Fibroblast of gingiva (primary cell): ENCODE data around the gene AMOT.

Experiments used
- DNase-seq: peaks from one replicate; pipeline ENCODE4 v3.0.0-alpha.2; 2011; ENCODE audit warnings: low read depth

The AMOT gene

DNA sequence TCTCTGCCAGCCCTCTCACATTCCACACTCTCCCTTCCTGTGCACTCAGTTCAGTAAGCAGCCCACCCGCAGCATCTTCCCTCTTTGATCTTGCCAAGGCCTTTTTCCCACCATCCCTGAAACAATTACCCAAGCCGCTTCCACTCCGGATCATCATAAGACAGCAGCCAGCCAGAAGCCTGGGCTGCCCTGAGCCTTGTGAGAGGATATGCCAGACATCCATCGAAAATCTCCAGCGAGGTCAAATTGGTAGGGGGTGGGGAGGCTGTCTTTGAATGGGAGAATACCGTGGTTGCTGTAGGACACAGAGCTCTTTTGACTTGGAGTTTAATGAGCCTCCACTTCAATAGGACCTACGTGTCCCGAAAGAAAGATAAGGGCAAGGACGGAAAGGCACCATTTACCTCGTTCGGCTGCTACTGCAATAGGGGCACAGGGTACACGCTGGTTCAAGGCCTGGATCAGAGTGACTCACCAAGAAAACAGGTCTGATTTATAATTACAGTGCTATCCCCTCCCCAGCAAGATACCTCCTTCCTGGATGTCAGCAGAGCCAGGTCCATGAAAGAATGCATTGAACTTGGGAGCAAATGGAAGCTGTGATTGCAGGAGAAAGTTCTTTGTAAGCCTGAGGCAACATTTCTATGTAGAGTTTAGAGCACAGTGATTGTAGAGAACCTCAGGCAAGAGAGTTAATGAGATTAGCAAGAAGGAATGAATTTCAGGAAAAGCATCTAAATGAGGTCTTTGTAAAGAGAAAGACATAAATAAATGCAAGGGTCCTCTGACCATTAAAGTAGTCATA is 39.5 kb downstream of the AMOT start:
- DNase-seq: no peak

DNA sequence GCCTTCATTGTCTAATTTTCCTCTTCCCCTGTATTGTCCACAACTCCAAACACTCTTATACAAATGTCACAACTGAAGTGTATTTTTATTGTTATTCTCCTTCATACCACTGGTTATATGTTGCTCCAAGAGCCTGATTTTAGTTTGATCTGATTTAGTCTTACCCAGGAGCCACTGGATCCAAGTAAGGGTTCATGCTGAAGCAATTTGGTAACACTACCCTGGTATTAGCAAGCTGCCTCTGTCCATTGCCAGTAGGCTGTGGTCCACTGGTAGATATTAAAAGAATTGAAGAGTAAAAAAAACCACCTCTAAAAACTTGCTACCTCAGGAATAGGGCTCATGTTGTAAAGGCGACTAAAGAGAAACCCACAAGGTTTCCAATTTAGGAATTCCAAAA is 41.2 kb downstream of the AMOT start:
- DNase-seq: peak; percentile 24

DNA sequence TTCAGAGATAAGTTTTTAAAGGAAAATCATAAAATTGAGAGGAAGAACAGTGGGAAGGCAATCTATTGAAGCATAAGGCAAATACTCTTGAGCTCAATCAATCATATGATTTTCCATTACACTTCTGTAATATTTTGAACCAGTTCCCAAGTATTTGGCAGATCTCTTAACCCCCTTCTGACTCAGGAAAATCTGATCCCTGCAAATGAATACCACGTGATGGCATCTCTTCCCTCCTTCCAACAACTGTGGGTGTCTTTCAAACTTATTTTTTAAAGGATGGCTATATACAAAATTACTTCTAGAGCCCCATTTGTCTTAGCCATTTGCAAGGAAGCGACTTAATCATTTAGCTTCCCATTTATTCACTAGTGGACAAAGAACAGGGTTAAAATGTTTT is 41.9 kb downstream of the AMOT start:
- peak; percentile 18 for DNase-seq

DNA sequence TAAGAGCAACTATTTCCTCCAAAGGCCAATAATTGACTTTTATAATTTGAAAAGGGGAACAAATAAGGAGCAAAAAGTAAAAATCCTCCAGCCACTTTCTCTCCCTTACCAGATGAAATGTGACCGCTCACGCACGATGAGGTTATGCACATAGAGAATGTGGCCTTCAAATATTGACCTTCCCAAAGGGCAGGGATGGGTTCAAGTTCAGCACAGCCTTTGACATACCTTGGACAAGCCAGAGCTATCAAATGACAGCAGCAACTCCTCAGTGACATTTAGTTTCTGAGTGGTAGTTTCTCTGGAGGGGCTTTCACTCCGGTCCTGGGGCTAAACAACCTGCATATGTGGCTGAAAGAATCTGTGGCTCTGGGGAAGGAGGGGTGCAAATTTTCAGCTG is 50.7 kb downstream of the AMOT start:
- DNase-seq: no peak

DNA sequence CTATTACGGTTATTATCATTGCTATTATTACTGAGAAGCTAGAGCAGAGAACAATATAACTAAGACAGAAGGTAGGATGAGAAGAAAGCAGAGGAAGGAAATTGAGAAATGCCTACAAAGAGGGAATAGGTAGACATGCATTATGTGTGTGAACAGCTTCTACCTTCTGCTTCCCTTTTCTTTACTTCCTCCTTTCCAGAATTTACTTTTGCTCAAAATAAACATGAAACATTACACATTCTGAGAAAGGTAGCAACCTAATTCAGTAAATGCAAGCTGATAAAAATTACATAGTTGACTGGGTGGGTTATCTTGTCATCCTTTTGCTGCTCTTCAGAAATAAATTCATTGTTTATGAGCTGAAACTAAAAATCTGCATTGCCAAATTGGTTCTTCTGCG is 54.6 kb downstream of the AMOT start:
- no peak for DNase-seq

DNA sequence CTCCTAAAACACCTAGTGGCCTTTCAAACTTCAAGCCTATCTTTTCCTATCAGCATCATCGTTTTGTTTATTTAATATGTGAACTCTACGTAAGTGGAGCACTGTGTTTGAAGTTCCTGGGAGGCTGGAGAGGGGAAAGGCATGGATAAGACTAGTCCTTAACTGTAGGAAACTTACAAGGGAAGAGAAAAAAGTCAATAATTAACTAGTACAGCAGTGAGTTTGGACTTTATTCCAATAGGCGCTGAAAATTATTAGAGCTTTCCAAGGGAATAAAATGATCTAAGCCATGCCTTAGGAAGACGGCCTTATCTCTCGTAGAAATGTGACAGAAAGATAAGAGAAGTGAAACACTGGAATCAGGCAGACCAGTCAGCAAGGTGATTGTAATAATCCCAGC is 55.3 kb downstream of the AMOT start:
- no peak for DNase-seq

DNA sequence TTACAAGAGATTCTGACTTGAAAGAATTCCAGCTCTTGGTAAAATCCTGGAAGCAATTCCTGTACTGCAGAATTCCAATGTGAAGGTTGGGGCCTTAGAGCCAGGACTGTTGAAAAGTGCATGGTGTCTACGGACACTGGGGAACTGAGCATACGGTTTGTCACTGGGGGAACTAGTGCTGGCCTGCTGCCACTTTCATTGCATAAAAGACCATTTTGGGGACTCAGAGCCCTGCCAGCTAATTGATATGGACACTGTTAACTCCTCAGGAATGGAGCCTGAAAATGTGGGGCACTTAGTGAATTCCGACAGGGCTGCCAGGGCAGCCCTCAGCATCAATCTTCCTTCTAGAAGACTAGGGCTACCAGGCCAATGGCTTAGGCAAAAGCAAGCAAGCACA is 55.9 kb downstream of the AMOT start:
- no peak for DNase-seq

DNA sequence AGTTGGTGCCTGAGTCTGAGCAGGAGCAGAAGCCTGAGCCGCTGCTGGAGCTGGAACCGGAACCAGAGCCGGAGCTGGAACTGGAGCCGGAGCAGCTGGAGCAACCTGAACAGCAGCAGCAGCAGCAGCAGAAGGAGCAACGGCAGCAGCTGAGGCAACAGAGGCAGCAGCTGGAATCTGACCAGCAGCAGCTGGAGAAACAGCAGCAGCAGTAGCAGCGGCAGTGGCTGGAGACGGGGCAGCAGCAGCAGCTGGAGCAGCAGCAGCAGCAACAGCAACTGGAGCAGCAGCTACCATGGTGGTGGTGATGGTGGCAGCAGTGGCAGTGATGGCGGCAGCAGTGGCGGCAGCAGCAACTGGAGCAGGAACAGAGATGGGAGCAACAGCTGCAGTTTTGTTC is 61.5 kb downstream of the AMOT start:
- DNase-seq: no peak

DNA sequence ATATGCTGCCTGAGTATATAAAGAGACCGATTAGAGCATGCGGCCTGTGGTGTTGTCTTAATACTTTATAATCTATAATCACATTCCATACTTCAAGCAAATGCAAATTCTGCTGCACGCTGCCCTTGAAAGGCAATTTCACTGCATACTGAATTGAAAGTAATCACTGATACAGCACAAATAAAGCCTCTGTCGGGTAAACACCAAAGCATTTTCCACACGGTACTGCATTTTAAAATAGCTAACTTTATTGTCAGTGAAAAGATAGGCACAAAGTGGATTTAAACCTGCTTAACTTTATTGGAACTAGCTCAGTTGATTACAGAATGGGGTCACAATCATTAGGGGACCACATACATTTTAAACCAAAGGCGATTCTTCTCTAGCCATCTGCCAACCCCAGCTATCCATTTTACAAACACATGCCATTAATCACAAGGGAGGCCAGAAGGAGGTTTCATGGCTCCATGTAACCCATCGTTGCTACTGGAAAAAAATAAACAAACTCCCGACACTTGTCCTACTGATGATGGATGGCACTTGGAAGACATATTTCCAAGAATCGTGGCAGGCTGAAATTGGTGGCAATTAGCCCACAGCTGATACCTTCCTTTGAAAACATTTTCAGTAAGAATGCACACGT is 65.9 kb downstream of the AMOT start:
- DNase-seq: no peak

DNA sequence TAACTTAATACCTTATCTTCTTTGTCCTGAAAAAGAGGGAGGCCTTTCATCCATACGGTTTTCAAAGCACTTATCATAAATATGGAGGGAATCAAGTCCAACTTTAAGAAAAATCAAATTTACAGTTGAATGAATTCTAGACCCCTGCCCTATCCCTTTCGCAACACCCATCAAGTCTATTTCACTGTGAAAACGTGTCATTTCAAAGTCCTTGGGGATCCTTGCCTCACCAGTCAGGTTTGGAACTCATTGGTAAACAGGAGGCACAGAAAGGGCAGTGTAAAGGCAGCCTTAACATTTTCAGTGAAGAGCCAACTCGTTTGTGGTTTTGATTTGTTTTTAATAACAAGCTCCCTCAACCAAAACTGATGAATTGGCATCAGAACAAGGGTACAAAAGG is 66.5 kb downstream of the AMOT start:
- DNase-seq: no peak

DNA sequence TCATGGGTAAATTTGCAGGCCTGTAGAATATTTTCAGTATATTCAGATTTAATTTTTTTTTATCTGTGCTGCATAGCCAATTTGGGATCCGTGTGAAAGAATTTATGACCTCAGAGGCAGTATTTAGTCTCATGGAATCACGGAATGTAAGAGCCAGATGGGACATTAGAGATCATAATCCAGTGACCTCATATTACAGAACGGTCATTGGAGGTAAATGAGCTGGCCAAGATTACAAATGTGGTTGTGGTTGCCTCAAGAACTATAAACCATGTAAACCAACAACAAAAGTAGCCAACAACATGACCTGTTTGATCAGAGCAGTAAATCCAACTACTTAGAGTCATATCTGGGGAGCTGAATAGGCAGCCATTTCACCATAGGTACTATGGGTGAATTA is 71.6 kb downstream of the AMOT start:
- DNase-seq: peak; percentile 1

DNA sequence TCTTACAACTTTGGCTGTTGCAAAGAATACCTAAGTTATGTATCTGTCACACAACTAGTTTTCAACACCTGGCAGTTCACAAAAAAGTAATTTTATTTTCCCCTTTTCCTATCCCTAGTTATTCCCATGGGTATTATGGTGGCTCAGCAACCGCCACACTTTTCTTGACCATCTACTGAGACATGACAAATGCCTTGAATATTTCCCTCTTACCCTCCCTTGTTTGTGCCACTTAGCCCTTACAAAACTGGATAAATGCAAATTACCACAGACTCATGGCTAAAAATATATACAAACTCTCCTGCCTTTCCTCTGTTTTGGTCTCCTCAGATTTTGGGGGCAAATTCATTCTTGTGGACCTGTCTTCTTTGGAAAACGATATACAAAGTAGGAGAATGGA is 72.1 kb downstream of the AMOT start:
- DNase-seq: no peak

DNA sequence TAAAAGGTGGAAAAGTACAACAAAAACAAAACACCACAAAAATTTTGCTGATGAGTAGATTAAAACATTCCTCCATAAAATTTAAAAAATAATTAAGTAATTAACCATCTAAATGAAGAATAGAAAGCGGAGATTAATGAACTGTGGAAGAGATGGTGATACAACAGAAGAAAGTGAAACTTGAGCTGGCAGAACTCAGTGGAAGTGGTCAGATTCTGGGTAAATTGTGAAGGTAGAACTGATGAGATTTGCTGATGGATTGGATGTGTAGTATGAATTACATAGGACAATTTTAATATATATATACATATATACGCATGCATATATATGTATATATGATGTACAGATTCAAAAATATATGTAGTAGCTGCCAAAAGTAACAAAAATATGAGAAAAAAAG is 73.9 kb downstream of the AMOT start:
- no peak for DNase-seq

DNA sequence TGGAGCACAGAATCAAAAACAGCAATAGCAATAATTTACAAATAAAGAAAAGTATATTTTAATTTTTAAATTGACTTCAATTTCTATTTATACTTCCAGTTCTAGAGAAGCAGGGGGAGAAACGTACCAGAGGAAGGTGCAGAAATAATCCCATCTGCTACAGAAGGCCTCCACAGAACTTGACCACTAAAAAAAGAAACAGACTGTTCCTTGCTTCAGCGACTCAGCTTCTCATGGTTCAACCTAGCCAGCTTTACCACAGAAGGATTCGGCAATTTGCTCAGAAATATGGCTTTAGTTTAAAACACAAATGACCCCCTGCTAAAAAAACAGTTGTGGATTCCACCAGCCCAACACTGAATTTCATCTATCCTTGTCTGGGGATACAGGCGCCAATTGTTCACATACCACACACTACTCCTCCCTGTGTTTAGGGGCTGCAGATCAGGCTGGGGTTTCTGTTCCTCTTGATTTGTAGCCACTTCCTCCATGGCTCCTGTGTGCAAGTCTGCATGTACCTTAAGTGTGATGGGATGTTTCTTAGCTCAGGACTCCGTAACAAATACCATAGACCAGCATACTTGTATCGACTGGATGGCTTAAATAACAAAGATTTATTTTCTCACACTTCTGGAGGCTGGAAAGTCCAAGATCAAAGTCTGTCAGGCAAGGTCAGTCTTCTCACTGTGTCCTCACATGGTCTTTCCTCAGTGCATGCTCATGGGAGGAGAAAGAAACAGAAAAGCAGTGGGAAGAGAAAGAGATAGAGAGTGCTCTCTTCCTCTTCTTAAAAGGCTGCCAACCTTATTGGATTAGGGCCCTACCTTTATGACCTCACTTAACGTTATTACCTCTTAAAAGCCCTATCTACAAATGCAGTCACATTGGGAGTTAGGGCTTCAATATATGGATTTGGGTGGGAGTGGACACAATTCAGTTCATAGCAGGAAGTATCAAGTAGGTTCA is 79.1 kb downstream of the AMOT start:
- DNase-seq: no peak

DNA sequence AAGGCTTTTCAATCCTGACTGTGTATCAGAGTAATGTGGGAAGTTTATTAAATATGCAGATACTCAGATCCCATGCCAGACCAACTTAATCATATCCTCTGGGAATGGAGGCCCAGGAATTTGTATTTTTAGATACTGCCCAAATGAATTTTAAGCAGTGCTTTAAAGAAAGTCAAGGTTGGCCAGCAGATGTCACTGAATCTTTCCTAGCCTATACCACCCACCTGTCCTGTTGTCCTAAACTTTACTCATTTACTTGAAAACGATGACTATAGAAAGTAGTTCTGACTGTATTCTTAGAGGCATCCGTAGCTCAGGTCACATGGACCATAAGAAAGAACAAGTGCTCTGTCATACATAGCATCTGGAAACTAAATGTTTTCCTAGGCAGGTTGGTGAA is 79.9 kb downstream of the AMOT start:
- DNase-seq: peak; percentile 0

DNA sequence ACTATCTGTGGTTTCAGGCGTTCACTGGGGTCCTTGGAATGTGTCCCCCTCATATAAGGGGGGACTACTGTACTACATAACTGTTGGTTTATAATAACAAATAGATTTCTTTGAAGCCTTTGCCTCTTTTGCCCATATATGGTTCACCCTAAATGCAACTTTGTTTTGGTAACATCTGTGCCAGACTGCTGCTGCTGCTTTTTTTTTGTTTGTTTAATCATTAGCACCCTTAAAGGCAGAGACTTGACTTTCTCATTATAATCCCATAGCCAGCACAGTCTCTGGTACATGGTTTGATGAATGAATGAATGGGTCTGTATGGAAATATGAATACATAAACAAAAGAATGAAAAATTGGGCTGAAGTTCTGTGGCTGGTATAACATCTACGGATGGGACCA is 80.7 kb downstream of the AMOT start:
- no peak for DNase-seq

DNA sequence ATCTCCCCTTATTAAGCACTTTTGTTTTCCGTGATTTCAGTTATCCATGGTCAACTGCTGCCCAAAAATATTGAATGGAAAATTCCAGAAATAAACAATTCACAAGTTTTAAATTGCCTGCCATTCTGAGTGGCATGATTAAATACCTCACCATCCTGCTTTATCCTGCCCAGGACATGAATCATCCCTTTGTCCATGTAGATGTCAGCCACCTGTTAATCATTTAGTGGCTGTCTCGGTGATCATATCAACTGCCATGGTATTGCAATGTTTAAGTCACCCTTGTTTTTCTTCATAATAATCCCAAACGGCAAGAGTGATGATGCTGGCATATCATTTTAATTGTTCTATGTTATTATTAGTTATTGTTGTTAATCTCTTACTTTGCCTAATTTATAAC is 81.1 kb downstream of the AMOT start:
- no peak for DNase-seq

DNA sequence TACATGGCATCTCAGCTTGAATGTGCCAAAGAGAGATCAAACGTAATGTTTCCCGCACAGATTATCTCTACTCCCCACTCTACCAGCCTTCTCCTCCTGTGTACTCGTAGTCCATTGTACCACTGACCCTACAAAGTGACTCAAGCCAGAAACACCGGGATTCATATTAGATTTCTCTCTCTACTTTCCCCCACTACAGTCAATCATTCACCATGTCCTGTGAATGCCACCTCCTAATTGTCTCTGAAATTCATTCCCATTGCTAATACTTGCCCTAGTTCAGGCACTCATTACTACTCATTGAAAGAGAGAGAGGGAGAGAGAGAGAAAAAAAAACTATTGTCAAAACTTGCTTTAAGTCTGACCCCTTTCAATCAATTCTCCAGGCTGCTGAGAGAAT is 82.7 kb downstream of the AMOT start:
- DNase-seq: no peak

DNA sequence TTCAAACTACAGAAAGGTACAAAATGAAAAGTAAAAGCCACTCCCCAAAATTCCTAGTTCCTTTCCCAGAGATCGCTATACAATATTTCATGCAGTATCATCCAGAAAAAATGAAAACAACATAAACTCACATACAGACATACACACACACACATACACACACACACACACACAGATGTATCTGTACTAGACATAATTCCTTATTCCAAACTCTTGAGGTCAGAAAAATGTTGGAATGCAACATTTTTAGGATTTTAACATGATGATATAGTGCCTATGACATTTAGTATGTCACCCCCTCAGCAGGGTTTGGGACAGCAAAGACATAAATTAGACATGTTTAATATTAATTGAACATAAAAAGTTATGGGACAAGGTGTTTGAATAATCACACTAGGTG is 87.5 kb downstream of the AMOT start:
- no peak for DNase-seq

DNA sequence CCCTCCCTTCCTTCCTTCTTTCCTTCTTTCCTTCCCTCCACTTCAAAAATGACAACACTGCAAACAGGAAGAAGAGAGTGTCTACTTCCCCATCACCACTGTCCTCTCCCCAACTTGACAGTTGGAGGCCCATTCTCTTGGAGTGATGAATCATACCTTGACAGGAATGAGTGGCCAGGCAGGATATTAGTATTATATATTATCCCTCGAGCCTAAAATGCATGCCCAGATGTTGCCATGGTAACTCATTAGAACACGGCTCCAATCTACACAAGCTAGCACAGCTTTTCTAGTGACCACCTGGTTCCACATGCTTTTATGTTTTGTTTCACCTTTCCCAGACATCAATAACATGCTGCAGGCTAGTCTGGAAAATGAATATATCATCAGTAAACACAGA is 89.6 kb downstream of the AMOT start:
- no peak for DNase-seq

DNA sequence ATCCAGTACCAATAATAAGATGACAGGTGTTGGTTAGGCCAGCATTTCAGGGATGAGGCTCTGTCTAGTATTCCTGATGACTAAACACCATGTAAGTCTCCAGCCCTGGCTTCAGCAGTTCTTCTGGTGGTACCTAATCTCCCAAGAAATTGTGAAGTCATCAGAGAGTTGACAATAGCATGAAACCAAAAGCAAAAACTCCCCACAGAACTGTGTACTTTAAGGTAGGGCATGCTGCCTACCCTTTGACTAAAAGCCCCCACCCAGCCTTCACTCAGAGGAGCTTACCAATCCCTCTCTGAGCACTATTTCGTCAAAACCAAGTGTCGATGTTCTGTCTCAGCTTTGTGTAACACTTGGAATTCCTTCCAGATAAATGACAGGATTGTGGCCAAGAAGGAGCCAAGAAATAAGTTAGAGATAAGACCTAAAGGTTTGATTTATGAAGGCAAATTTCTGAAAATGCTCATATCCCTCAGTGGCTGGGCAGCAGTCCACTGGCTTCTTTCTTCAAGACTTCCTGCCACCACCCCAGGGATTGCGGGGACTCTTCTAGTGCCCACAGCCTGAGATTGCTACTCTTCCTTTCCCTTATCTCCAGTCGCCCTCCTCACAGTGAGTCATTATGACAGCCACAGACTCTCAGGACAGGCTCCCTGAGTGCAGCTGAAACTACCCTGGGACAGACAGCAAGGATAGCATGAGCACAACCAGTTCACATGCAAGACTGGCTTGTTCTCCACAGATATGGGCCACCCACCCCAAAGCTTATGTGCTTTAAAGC is 93.6 kb downstream of the AMOT start:
- no peak for DNase-seq
